GM18951 (cell line): Measurements from ENCODE around the gene LIPC.

Experiments
- POLR2A ChIP-seq: IDR thresholded peaks from 4 replicates; pipeline ENCODE4 v1.6.1; 2011; ENCODE audit warnings: mild to moderate bottlenecking; ENCODE audit not compliant: insufficient read length, insufficient read depth; ENCODE audit errors: extremely low read depth
- in situ Hi-C: fragments of 300-500 bp; cut with MboI; formaldehyde crosslinking; loops from one replicate; pipeline ENCODE4 v1.12.0; 2022; ENCODE audit warnings: low sequenced_read_pairs, mixed read lengths, inconsistent platforms; ENCODE audit not compliant: unreplicated experiment

The LIPC gene

DNA sequence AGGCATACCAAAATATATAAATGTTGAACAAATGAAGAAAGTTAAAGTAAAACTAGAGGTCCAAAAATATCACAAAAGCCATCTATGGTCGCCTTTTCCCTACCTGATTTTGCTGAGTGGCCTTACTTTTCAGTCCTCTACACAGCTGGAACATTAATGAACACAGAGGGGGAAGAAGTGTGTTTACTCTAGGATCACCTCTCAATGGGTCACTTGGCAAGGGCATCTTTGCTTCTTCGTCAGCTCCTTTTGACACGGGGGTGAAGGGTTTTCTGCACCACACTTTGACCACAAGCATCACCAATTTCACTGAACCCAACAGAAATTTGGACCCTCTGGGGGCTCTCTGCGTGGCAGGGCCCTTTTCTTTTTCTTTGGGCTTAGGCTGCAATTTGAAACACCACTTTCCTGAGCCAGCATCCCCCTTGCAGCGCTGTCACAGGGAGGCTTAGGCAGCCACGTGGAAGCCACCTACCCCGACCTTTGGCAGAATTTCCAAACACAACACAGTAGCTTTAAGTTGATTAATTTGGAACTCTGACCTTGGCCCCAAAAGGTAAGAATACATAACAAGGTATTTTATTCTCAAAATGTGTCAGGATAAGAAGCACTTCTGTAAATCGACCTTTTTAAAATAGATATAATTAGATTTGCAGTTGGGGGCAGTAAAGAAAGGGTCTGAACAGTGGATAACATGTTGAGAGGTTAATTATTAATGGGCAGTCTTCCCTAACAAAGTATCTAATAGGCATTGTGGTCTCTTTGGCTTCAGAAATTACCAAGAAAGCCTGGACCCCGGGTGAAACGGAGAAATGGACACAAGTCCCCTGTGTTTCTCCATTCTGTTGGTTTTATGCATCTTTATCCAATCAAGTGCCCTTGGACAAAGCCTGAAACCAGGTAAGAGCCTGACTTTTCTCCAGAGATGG, at the start of gene LIPC:
Gene LIPC, plus strand, starts transcription at position 771 of the 929 bp plus-strand sequence. Its CDS starts 42 bp downstream, at position 813.
- no peak for TF ChIP-seq POLR2A
- in situ Hi-C loops = no loop called here

DNA sequence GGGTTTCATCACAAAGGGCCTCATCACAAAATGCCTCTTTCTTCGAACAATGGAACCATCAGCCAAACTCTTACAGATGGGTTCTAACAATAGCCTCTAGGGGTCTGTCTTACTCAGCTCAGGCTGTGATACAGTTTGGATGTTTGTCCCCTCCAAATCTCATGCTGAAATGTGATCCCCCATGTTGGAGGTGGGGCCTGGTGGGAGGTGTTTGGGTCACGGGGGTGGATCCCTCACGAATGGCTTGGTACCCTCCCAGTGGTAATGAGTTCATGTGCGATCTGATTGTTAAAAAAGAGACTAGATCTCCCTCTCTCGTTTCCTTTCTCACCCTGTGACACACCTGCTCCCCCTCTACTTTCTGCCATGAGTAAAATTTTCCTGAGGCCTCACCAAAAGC, 47.9 kb upstream of the LIPC start:
- TF ChIP-seq POLR2A = no peak
- in situ Hi-C loops = no loop called here

DNA sequence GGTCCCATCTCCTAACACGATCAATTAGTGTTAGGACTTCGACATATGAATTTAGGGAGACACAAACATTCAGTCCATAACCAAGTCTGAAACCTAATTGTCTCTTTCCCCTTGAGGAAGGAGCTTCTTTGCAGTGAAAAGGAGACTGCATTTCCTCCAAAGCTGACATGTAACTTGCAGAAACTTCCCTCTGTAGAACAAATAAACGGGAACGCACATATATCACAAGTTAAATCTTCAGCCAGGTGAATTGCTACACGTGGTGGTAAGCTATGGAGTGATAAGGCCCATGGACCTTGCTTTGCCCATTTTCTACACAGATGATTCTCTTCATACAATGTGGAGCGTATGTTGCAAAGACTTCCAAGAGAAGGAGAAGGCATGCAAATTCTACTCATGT, 47.1 kb upstream of the LIPC start:
- TF ChIP-seq POLR2A = no peak
- in situ Hi-C loops = no loop called here

DNA sequence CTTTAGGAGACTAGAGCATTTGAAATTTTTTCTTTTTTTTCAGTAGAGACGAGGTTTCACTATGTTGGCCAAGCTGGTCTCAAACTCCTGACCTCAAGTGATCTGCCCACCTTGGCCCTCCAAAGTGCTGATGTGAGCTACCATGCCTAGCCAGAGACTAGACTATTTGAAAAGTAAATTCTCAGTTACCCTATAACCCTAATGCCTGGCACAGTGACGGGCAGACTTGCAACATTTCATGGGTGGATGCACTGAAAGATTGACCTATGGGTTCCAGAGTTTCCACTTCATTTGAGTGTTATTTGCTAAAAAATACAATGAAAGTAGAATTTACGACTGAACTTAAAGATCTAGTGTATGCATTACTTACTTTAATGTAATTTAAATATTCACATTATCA, 45.7 kb upstream of the LIPC start:
- TF ChIP-seq POLR2A = no peak
- in situ Hi-C loops = no loop called here

- in situ Hi-C loops = no loop called here
- no peak for TF ChIP-seq POLR2A
Measured at GRCh38 chr15:58386641-58387040, 45.1 kb upstream of the LIPC start.

- no peak for TF ChIP-seq POLR2A
- in situ Hi-C loops = no loop called here
Measured at GRCh38 chr15:58387130-58387529, 44.7 kb upstream of the LIPC start.

DNA sequence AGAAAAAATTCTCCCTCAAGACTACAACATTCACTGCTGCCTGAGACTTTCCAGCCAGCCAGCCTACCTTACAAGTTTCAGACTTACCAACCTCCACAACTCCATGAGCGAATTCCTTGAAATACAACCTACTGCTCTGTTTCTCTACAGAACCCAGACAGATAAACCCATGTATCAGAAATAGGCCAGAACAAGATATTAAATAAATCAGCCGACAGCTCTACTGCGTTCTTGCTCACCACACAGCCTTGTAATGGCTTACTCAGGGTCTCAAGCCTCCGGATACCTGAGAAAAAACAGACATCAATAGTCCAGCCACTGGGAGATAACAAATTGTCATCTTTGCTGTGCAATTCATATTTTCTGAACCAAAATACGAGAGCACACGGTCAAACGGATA, 43.6 kb upstream of the LIPC start:
- in situ Hi-C loops = no loop called here
- no peak for TF ChIP-seq POLR2A

DNA sequence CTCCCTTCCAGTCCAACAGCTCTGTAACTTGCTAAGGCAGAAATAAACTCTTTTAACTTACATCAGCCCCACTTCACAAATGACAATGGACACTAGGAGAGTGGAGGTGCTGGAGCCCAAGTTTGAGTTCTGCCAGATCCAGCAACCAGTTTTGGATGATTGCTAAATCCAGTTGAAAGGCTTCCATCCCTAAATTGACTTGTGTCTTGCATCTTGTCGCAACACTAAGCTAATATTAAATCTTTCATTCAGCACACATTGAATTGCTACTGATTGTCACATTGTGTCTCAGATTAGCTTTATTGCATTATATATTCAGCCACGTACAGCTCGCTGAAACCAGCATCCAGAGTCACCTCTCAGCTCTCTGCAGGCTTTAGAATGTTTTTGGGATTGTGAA, 41.7 kb upstream of the LIPC start:
- TF ChIP-seq POLR2A = no peak
- in situ Hi-C loops = no loop called here

DNA sequence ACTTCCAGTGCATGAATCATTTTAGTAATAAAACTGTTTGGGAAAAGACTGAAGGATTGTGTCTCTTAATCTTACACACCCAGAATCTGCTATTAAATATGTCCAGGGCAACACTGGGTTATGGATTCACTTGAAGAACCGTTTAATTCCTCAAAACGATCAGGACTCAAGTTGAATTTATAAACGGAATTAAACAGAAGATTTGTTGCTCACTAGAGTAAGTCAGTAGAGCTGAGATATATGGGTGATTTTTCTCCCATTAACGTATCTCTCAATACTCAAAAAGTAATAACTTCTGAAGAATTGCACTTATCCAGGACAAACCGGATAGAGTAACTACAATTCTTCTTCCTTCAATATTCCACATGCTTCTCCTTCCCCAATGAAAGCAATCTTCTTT, 41.1 kb upstream of the LIPC start:
- in situ Hi-C loops = no loop called here
- TF ChIP-seq POLR2A = no peak

DNA sequence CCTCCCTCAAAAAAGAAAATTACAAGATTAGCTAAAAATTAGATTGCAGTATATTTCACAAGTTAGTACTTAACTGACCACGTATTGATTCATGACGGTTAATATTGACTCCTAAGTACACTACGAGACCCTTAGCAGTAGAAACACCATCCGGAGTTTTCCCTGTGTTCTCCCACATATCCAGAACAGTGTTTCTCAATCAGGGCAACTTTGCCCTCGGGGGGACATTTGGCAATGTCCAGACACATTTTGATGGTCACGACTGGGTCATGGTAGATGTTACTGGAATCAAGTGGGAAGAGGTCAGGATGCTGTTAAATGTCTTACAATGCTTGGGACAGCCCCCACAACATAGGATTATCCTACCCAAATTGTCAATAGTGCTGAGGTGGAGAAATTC, 40.7 kb upstream of the LIPC start:
- TF ChIP-seq POLR2A = no peak
- in situ Hi-C loops = no loop called here

DNA sequence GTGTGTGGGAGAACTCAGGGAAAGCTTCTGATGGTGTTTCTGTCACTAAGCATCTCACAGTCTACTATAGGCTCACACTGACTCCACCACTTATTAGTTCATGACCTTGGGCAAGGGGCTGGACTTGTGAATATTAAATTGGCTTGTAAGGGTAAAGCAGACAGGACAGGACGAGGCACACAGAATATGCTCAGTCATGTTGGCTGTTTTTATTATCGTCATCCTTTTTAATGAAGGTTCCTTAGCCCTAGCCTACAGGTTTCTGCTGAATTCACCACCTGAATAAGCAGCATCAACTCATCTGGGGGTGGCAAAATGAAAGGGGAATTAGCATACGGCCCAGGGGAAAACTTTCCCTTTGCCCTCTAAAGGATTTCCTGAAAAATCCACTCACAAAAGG, 39.6 kb upstream of the LIPC start:
- in situ Hi-C loops = no loop called here
- no peak for TF ChIP-seq POLR2A

DNA sequence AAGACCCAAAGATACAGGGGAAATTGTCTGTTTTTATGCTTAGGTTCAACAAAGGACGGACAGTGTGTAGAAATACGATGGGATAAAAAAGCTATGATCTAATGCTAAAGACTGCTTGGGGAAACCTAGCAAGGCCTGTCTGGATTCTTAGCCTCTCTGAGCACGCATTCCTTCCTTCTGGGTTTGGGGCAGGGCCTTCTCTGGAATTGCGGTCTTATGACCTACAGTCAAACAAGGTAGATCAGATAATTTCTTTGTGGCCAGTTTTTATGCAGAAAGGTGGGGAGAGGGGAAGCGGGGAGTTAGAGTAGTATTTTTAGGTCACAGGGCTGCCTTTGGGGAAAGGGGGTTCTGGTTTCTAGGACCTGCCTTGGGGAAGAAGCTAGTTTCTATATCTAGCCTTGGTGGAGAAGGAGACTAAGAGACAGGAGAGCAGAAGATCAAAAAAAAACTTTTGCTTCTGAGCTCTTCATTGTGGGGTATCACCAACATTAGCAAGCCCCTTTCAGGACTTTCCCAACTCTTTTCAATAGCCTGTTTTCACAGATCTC, 39.1 kb upstream of the LIPC start:
- TF ChIP-seq POLR2A = no peak
- in situ Hi-C loops = no loop called here

GRCh38 chr15:58393241-58393662, 38.5 kb upstream of the LIPC start:
- no peak for TF ChIP-seq POLR2A
- in situ Hi-C loops = no loop called here

DNA sequence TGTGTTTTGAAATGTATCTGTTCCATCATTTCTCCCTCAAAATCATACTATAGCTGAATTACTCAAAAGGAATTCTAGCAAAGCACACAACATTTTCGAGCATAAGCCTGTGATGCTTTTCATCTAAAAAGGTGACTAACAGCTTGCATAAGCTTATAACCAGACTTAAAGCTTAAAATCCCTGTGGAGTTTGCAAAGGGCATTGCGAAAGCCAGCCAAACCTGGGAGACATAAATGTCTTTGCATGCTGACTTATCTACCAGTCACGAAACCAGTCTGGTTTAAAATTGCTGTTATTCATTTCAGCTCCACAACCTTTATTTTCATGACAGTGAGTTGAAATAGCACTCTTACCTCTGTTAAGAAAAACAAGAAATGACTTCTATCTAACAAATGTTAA, 35.6 kb upstream of the LIPC start:
- in situ Hi-C loops = no loop called here
- TF ChIP-seq POLR2A = no peak

DNA sequence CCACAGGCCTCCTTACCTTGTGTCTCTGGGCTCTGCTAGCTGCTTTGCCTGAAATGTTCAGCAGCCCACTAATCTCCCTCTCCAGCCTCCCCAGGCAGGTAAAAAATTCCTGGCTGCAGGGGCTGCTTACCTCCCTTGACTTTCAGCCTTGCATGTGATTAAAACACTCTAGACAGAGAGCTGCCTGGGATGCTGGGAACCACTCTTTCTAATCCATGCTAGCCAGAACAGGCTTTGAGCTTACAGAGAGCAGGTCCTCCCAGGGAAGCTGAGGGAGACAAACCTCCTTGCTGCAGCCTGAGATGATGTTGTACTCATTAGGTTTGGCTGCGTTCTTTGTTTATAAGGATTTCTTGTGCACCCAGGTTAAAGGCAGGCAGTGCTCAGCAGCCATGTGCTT, 33.7 kb upstream of the LIPC start:
- TF ChIP-seq POLR2A = no peak
- in situ Hi-C loops = no loop called here

- no peak for TF ChIP-seq POLR2A
- in situ Hi-C loops = no loop called here
Measured at GRCh38 chr15:58398643-58399042, 33.1 kb upstream of the LIPC start.
